GM20000 (cell line): ENCODE measurements around the gene CD6.

Experiments used
- DNase-seq: peaks from one replicate; pipeline ENCODE4 v3.0.0; 2012; ENCODE audit warnings: low spot score
- CTCF ChIP-seq: IDR thresholded peaks from 2 replicates; pipeline ENCODE4 v1.5.1; 2012; ENCODE audit warnings: mild to moderate bottlenecking, control low read depth; ENCODE audit errors: extremely low read depth, missing control alignments

The CD6 gene

GRCh38 chr11:60992842-60993409 lies 21.4 kb downstream of the CD6 start:
- no peak for TF ChIP-seq CTCF

GRCh38 chr11:60993615-60994014 lies 22.1 kb downstream of the CD6 start:
- DNase-seq, result no peak
- TF ChIP-seq CTCF, result no peak

More at GRCh38 chr11:60992842-60993409, 21.4 kb downstream of the CD6 start:
- DNase-seq, result no peak

- no peak for TF ChIP-seq CTCF
- DNase-seq, result no peak
Measured at GRCh38 chr11:60994541-60995080, 23.1 kb downstream of the CD6 start.

GRCh38 chr11:60995798-60996197 lies 24.3 kb downstream of the CD6 start:
- TF ChIP-seq CTCF, result no peak
- no peak for DNase-seq

- TF ChIP-seq CTCF, result no peak
- DNase-seq, result no peak
Measured at GRCh38 chr11:60996381-60997138, 25.1 kb downstream of the CD6 start.

GRCh38 chr11:61000426-61000825 lies 28.9 kb downstream of the CD6 start:
- no peak for TF ChIP-seq CTCF
- DNase-seq, result no peak

- DNase-seq, result no peak
- no peak for TF ChIP-seq CTCF
Measured at GRCh38 chr11:61001931-61002330, 30.5 kb downstream of the CD6 start.
